HG02759 (cell line): Measurements from ENCODE around the gene KLHL29.

ENCODE experiments used
- ATAC-seq: cut with Tn5 transposase; IDR thresholded peaks from one replicate; pipeline ENCODE4 v1.9.1; 2021; ENCODE audit warnings: mild to moderate bottlenecking, moderate library complexity; ENCODE audit not compliant: unreplicated experiment

KLHL29 gene

DNA sequence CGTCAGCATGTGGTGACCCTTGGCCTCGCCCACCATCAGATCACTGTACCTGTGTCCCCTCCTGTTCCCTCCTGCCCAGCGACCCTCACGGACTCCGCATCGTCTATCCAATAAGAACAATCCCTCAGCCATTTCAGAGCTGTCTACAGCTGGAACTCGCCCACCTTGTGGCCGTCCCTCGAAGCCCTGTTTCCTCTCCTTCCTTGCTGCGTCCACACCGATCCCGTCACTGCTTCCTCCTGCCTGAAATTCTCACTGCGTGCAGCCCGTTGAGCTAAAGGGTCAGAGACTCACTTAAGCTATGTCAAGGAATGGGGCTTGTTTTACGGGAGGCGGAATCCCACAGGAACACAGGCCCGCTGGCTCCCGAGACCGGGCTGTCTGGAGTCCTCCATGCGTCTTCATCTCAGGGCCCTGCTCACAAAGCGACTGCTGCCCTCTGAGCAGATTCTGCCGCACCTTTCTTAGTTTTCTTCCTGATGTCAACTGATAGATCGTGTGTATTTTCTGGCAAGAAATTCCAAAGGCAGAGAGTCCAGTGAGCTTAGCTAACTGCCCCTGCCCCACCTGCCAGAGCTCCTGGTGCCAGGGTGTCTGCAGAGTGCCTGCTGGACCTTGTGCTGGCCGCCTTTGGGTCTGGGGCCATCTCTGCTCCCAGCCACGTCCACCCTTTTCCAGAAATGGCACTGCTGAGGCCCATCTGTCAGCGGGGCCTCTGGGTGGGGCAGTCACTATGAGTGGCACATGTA, 35.3 kb downstream of the KLHL29 start:
- ATAC-seq, result no peak

GRCh38 chr2:23420840-23421476, 36.0 kb downstream of the KLHL29 start:
- ATAC-seq, result no peak

GRCh38 chr2:23422089-23423061, 37.4 kb downstream of the KLHL29 start:
- ATAC-seq, result no peak

- no peak for ATAC-seq
These were observed 38.3 kb downstream of the KLHL29 start for GRCh38 chr2:23423062-23423872.

- ATAC-seq, result no peak
These were observed 39.1 kb downstream of the KLHL29 start for GRCh38 chr2:23423873-23424680.

GRCh38 chr2:23425338-23425871, 40.4 kb downstream of the KLHL29 start:
- no peak for ATAC-seq

DNA sequence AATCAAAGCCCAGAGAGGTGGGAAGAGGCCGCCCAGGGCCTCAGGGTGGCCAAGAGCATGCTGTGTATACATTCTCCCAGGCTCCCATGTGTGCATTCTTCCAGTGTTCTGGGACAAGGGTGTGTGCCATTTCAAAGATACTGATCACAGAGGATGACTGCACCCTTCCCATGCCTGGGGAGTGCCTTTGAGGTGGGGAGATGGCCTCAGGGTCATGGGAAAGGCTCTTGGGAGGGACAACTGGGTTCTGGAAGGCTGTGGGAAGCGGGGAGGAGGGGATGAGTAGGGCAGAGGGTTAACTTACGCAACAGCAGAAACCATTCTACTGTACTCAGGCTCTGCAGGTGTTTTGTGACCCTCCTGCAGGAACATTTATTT, 40.9 kb downstream of the KLHL29 start:
- ATAC-seq, result no peak

GRCh38 chr2:23426263-23426905, 41.4 kb downstream of the KLHL29 start:
- no peak for ATAC-seq

DNA sequence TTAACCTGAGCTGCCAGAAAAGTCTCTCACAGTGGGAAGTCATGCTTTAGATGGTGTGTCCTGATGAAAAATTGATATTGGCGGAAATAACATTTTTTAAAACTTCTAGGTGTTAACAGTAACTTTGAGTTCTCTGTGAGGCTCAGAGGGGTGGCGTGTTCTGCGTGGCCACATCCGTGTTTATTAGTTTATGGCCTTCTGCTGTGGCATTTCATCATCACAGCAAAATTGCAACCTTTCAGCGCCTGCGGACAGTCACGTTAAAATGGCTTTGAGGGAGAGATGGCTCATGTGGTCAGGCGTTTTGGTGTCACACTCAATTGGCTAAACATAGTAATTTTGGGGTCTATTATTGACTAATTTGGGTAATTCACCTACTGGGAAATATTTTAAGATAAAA, 42.4 kb downstream of the KLHL29 start:
- no peak for ATAC-seq

- ATAC-seq, result no peak
These were observed 43.0 kb downstream of the KLHL29 start for GRCh38 chr2:23427976-23428375.

DNA sequence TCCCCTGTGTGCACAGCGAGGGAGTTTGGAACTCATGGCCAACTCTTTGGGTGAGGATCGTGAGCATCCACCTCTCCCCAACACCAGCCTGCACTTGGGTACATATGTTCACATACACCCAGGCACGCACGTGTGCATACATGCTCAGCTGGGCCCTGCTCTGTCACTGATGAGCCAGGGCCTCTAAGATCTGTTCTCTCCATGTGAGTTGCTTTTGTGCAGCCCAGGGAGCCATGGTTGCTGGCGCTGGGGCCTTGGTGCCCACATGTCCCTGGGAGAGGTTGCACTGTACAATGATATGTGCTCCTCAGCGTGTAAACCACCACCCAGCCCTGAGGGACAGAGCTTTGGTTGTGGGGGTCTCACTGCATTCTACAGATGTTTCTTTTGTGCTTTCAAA, 44.1 kb downstream of the KLHL29 start:
- ATAC-seq, result no peak

- no peak for ATAC-seq
These were observed 45.3 kb downstream of the KLHL29 start for GRCh38 chr2:23430263-23430662.

DNA sequence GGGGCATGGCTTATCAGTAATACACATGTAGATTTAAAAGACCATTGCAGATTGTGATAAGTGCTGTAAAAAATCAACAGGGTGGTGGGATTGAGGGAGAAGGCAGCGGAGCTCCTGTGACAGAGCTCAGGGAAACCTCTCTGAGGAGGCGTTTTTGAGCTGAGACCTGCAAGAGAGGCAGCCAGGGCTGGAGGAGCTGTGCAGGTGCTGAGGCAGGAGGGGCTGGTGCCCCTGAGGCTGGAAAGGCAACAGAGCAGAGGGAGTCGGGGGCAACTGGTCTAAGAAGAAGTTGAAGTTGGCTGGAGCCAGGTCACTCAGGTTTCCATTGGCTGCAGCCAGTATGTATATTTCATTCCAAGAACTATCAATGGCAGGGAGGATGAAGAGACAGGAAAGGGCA, 47.6 kb downstream of the KLHL29 start:
- no peak for ATAC-seq

DNA sequence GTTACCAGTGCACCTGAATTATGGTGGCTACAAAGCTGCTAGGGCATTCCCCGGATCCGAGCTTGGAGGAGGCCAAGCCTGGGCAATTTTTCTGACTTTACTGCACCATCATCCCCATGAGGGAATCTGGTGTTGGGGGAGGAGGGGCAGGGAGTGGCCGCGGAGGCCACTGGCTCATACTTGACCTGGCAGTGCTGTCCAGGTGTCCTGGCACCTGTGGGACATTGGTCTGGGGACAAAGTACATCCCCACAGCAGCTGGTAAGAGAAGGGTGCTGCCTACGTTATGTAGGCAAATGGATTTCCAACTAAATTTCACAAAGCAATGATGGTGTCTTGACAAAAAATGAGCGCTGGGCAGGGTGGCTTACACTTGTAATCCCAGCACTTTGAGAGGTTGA, 48.3 kb downstream of the KLHL29 start:
- no peak for ATAC-seq

GRCh38 chr2:23434721-23435121, 49.7 kb downstream of the KLHL29 start:
- no peak for ATAC-seq

GRCh38 chr2:23435250-23436035, 50.5 kb downstream of the KLHL29 start:
- no peak for ATAC-seq

DNA sequence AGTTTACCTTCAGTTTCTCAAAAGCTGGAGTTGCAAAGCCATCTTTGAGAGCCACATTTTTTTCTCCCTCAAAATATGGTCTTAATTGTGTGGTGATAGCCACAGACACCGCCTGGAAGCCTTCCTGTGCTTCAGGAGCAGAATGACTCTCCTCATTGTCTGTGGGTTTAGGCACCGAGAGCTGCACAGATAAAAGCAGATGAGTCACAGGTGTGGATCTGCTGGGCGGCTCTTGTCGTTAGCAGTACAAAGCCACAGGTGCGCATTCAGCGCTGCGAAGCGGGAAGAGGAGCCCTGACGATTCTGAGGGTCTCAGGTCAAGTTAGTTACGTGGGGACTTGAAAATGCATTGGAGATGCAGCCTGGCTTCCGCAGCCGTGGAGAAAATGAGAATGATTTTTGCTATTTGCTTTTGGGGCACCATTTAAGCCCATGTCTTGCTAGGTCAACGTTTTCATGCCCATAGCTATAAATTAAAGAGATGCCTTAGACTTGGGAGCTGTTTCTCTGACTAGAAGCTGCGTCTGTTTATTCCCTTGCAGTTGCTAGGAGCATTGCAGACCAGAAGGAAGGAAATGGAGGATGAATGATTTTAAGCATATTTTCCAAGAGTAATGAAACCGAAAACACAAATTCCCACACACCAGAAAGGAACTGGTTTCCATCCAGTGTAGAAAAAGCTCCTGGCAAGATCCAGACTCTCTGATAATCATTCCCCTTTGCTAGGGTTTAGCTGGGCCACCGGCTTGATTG, 51.5 kb downstream of the KLHL29 start:
- ATAC-seq, result no peak

DNA sequence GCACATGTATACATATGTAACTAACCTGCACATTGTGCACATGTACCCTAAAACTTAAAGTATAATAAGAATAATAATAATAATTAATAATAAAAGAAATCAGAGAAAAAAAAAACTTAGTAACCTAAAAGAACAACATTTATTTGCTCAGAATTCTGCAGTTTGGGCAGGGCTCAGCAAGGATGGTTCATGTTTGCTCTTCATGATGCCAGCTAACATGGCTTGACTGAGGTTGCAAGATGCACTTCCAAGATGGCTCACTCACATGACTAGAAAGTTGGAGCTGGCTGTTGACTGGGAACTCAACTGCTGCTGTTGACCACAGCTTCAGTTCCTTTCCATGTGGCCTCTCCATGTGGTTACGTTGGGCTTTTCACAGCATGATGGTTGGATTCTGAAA, 56.4 kb downstream of the KLHL29 start:
- no peak for ATAC-seq
